GM06990 (cell line): ENCODE results near the gene ITIH5.

ENCODE experiments used
- DNase-seq: peaks from one replicate; pipeline ENCODE4 v3.0.0-alpha.2; 2011; ENCODE audit not compliant: insufficient read length; ENCODE audit errors: extremely low read depth
- H3K27me3 ChIP-seq: replicated peaks from 2 replicates; pipeline ENCODE4 v1.6.0; 2011; ENCODE audit warnings: low read length; ENCODE audit not compliant: control insufficient read depth, insufficient read depth
- H3K36me3 ChIP-seq: 2 replicates; pipeline ENCODE4 v1.5.1; 2011; ENCODE audit warnings: low read length; ENCODE audit not compliant: control insufficient read depth, insufficient read depth
- H3K4me3 ChIP-seq: replicated peaks from 2 replicates; pipeline ENCODE4 v1.5.1; 2011; ENCODE audit warnings: low read depth, mild to moderate bottlenecking, control low read depth, low read length
- CTCF ChIP-seq: IDR thresholded peaks from 2 replicates; pipeline ENCODE4 v1.5.1; 2011; ENCODE audit warnings: low read length, control low read depth, mild to moderate bottlenecking, inconsistent platforms; ENCODE audit not compliant: insufficient read depth, poor library complexity, severe bottlenecking

ITIH5 gene

GRCh38 chr10:7670157-7670556 is 3.4 kb upstream of the ITIH5 start:
- DNase-seq: no peak
- no peak for TF ChIP-seq CTCF
- H3K36me3 ChIP-seq: no peaks in the 10 kb centered on the region
- peaks cover under 1% of the 10 kb centered on the region for H3K27me3 ChIP-seq
- no peak overlapping the region for H3K4me3 ChIP-seq

- DNase-seq: no peak
- H3K4me3 ChIP-seq: no peak overlapping the region
- no peaks in the 10 kb centered on the region for H3K36me3 ChIP-seq
- H3K27me3 ChIP-seq: peaks cover 1% of the 10 kb centered on the region; the same call in 1 of the 2 replicates
- TF ChIP-seq CTCF: no peak
Observed at GRCh38 chr10:7667262-7668141, 736 bp upstream of the ITIH5 start.

GRCh38 chr10:7665767-7666166 is 999 bp downstream of the ITIH5 start:
- TF ChIP-seq CTCF: no peak
- Histone ChIP-seq H3K4me3 (no peak overlapping the region), H3K36me3 (no peaks in the 10 kb centered on the region), H3K27me3 (peaks cover 1% of the 10 kb centered on the region; the same call in 1 of the 2 replicates)
- no peak for DNase-seq

- Histone ChIP-seq H3K27me3 (peaks cover 3% of the 10 kb centered on the region; the same call in 1 of the 2 replicates), H3K4me3 (no peak overlapping the region), H3K36me3 (no peaks in the 10 kb centered on the region)
- DNase-seq: no peak
- TF ChIP-seq CTCF: no peak
Observed at GRCh38 chr10:7664707-7665106, 2.1 kb downstream of the ITIH5 start.

- H3K36me3 ChIP-seq: no peaks in the 10 kb centered on the region
- no peak for TF ChIP-seq CTCF
- H3K4me3 ChIP-seq: no peak overlapping the region
- peaks cover 3% of the 10 kb centered on the region; the same call in 1 of the 2 replicates for H3K27me3 ChIP-seq
- DNase-seq: no peak
Observed at GRCh38 chr10:7662522-7662921, 4.2 kb downstream of the ITIH5 start.
